ENCODE measurements around the gene THOP1. TPM values are rescaled to one million over a fixed set of nuclear protein-coding genes. Genes with fewer than 3 reads are reported as not detected.

THOP1 gene
- total and polyA plus RNA-seq, 10 donors: 31.0 to 96.2 (median 42.8) TPM

DNA sequence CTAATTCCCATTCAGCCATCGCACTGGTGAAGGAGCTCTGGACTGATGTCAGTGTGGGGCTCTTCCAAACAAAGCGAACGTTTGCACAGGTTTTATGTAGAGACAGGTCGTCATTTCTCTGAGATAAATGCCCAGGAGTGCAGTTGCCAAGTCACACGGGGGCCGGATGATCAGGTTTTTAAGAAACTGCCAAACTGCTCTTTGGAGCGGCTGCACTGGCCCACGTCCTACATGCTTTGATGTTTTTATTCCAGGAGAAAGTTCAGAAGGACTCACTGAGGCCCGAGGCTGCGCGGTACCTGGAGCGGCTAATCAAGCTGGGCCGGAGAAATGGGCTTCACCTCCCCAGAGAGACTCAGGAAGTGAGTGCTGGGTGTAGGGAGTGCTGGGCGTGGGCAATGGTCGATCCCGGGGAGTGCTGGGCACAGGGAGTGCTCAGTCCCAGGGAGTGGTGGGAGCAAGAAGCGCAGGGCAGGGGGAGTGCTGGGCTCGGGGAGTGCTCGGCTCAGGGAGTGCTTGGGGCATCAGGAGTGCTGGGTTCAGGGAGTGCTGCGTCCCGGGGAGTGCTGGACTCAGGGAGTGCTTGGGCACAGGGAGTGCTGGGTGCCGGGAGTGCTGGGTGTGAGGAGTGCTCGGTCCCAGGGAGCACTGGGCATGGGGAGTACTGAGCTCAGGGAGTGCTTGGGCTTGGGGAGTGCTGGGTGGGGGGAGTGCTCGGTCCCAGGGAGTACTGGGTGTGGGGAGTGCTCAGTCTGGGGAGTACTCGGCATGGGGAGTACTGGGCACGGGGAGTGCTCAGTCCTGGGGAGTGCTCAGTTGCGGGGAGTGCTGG lies 10.7 kb downstream of the THOP1 start:
- no peaks in the 10 kb centered on the region for H3K27me3 ChIP-seq (replicated peaks in 1 of 7)
- H3K4me1 ChIP-seq: no peaks in the 10 kb centered on the region
- WGBS, 5 donors: 91 to 98% (median 94%) methylated on average over 26 to 27 of the region's 27 CpGs
- no peak overlapping the region for H3K27ac ChIP-seq
- DNase-seq: no peak
- H3K9me3 ChIP-seq: no peaks in the 10 kb centered on the region
- intact Hi-C loops (cut with DNase I; ENCODE audit: low total_unique reads): no loop called here
- TF ChIP-seq, protein P1, sequence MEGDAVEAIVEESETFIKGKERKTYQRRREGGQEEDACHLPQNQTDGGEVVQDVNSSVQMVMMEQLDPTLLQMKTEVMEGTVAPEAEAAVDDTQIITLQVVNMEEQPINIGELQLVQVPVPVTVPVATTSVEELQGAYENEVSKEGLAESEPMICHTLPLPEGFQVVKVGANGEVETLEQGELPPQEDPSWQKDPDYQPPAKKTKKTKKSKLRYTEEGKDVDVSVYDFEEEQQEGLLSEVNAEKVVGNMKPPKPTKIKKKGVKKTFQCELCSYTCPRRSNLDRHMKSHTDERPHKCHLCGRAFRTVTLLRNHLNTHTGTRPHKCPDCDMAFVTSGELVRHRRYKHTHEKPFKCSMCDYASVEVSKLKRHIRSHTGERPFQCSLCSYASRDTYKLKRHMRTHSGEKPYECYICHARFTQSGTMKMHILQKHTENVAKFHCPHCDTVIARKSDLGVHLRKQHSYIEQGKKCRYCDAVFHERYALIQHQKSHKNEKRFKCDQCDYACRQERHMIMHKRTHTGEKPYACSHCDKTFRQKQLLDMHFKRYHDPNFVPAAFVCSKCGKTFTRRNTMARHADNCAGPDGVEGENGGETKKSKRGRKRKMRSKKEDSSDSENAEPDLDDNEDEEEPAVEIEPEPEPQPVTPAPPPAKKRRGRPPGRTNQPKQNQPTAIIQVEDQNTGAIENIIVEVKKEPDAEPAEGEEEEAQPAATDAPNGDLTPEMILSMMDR (IDR thresholded peaks at IDR 0.05 in 8 of 11, conservative IDR thresholded peaks at IDR 0.05 in 3 of 11): no peak
- no peak for TF ChIP-seq POLR2A (IDR thresholded peaks at IDR 0.05)
- TF ChIP-seq POLR2AphosphoS5 (IDR thresholded peaks at IDR 0.05): no peak
- H3K36me3 ChIP-seq: peaks cover 0 to 100% (median 47%) of the 10 kb centered on the region in 6 donors
- no peak overlapping the region for H3K4me3 ChIP-seq

DNA sequence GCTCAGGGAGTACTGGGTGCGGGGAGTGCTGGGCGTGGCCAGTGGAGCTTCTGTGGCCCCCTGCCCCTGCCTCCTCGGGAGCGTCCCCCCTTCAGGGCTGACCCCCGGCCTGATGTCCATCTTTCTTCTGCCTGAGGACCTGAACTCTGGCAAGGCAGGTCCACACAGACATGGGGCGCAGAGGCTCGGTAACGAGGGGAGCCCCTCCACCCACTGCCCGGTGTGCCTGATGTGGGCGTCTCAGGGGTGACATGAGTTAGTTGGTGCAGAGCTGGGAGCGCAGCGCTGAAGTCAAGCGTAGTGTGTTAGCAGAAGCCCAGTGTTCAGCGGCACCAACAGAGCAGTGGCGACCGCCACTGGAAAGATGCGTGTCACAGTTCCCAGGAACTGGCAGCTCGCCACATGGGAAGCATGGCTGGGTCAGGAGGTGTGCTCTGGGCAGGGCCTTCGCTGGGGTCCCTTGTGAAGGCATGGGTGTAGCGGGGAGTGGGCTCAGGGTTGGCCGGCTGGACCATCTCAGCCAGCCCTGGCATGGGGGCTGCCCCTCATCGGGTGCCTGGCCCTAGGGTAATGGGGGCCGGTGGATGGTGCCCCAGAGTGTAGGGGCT lies 11.5 kb downstream of the THOP1 start:
- H3K27me3 ChIP-seq (replicated peaks in 1 of 7): no peaks in the 10 kb centered on the region
- peaks cover 0 to 100% (median 46%) of the 10 kb centered on the region in 6 donors for H3K36me3 ChIP-seq
- 95 to 99% (median 97%) methylated on average over 13 to 23 of the region's 23 CpGs for WGBS, 5 donors
- intact Hi-C loops (cut with DNase I; ENCODE audit: low total_unique reads): no loop called here
- H3K4me1 ChIP-seq: no peaks in the 10 kb centered on the region
- H3K27ac ChIP-seq: no peak overlapping the region
- no peak overlapping the region for H3K4me3 ChIP-seq
- TF ChIP-seq, protein P1 (IDR thresholded peaks at IDR 0.05 in 8 of 11, conservative IDR thresholded peaks at IDR 0.05 in 3 of 11): no peak
- TF ChIP-seq POLR2A (IDR thresholded peaks at IDR 0.05): no peak
- DNase-seq: no peak
- no peaks in the 10 kb centered on the region for H3K9me3 ChIP-seq

DNA sequence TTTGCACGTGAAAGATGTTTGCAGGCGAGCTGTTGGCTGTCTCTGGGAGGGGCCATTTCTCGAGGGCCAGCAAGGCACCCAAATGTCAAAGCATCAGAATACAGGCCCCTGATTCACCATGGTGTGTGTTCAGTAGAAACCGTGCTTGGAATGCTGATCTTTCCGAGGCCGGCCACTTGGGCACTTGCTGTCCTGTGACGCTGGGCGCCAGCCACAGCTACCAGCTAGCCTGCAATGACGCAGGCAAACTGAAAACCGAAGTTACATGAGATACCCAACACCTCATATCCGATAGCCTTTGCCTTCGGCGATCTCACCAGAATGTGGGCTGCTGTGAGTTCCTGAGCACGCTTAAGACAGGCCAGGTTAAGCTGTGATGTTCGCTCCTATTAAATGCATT lies 12.0 kb downstream of the THOP1 start:
- no peaks in the 10 kb centered on the region for H3K9me3 ChIP-seq
- no peak overlapping the region for H3K27ac ChIP-seq
- no peak overlapping the region for H3K4me3 ChIP-seq
- TF ChIP-seq POLR2AphosphoS5 (IDR thresholded peaks at IDR 0.05): no peak
- TF ChIP-seq, protein P1 (IDR thresholded peaks at IDR 0.05 in 8 of 11, conservative IDR thresholded peaks at IDR 0.05 in 3 of 11): no peak
- WGBS, 5 donors: 95 to 98% (median 97%) methylated on average over 15 of the region's 15 CpGs
- intact Hi-C loops (cut with DNase I; ENCODE audit: low total_unique reads): no loop called here
- H3K4me1 ChIP-seq: no peaks in the 10 kb centered on the region
- H3K27me3 ChIP-seq (replicated peaks in 1 of 7): no peaks in the 10 kb centered on the region
- H3K36me3 ChIP-seq: peaks cover 0 to 99% (median 45%) of the 10 kb centered on the region in 6 donors
- no peak for DNase-seq

DNA sequence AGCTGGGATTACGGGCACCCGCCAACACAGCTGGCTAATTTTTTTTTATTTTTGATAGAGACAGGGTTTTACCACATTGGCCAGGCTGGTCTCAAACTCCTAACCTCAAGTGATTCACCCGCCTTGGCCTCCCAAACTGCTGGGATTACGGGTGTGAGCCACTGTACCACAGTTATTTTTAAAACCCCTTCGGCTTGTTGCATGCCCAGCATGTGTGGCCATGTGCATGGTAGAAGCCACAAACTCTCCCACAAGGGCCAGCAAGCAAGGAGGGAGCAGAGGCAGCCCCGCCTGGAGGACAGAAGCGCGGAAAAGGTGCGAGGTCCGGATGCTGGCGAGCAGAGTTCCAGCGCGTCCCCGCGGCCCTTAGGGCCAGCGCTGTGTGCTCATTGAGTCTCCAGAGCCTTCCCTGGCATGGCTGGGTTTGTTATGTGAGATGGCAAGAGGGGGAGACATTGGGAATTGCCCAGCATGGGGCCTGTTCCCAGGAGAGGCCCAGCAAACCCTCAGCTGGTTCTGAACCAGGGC lies 12.9 kb downstream of the THOP1 start:
- WGBS, 5 donors: 93 to 98% (median 96%) methylated on average over 16 of the region's 16 CpGs
- H3K9me3 ChIP-seq: no peaks in the 10 kb centered on the region
- DNase-seq: no peak
- no peak overlapping the region for H3K4me3 ChIP-seq
- H3K36me3 ChIP-seq: peaks cover 0 to 98% (median 48%) of the 10 kb centered on the region in 6 donors
- no peaks in the 10 kb centered on the region for H3K27me3 ChIP-seq (replicated peaks in 1 of 7)
- peak overlapping the region in 4 of 8 donors; percentile 15 to 56 (median 37) for H3K27ac ChIP-seq
- intact Hi-C loops (cut with DNase I; ENCODE audit: low total_unique reads): no loop called here
- TF ChIP-seq POLR2AphosphoS5 (IDR thresholded peaks at IDR 0.05) (no peak), POLR2A (IDR thresholded peaks at IDR 0.05) (no peak)
- TF ChIP-seq, protein P1 (IDR thresholded peaks at IDR 0.05 in 8 of 11, conservative IDR thresholded peaks at IDR 0.05 in 3 of 11): no peak
- H3K4me1 ChIP-seq: no peaks in the 10 kb centered on the region
